ENCODE results near the gene DGKI. TPM values are rescaled to one million over a fixed set of nuclear protein-coding genes. Genes with fewer than 3 reads are reported as not detected.
A peak's percentile ranks its signal among the peaks of the same experiment; 100 is the strongest.

The DGKI gene
- total RNA-seq, 4 donors from 2014 or later = 0.42 to 6.2 (median 2.0) TPM

- no peak for DNase-seq (ENCODE audit: low spot score in 2 of 2)
- Histone ChIP-seq H3K4me1 (no peaks in the 10 kb centered on the region), H3K27me3 (no peaks in the 10 kb centered on the region), H3K9me3 (no peaks in the 10 kb centered on the region), H3K4me3 (no peak overlapping the region), H3K27ac (no peak overlapping the region), H3K36me3 (no peaks in the 10 kb centered on the region)
- WGBS = 62% methylated on average over 2 of the region's 2 CpGs
- no peak for TF ChIP-seq POLR2AphosphoS5 (IDR thresholded peaks at IDR 0.05)
- TF ChIP-seq CTCF (IDR thresholded peaks at IDR 0.05) = no peak
- TF ChIP-seq POLR2A (IDR thresholded peaks at IDR 0.05) = no peak
- no peak for TF ChIP-seq EP300 (IDR thresholded peaks at IDR 0.05)
Measured at GRCh38 chr7:137351941-137352340, 494.8 kb downstream of the DGKI start.

- Histone ChIP-seq H3K36me3 (no peaks in the 10 kb centered on the region), H3K4me1 (peaks cover 13% of the 10 kb centered on the region), H3K4me3 (no peak overlapping the region), H3K9me3 (no peaks in the 10 kb centered on the region), H3K27me3 (no peaks in the 10 kb centered on the region), H3K27ac (no peak overlapping the region)
- DNase-seq (ENCODE audit: low spot score in 2 of 2) = no peak
- 73% methylated on average over 6 of the region's 6 CpGs for WGBS
- TF ChIP-seq POLR2A (IDR thresholded peaks at IDR 0.05) (no peak), EP300 (IDR thresholded peaks at IDR 0.05) (no peak), POLR2AphosphoS5 (IDR thresholded peaks at IDR 0.05) (no peak), CTCF (IDR thresholded peaks at IDR 0.05) (no peak)
Measured at GRCh38 chr7:137345799-137346449, 500.9 kb downstream of the DGKI start.

- Histone ChIP-seq H3K27me3 (no peaks in the 10 kb centered on the region), H3K27ac (no peak within 1 kb of the TSS), H3K4me3 (peak within 1 kb of the TSS; percentile 35), H3K4me1 (peaks cover 13% of the 10 kb centered on the region), H3K9me3 (no peaks in the 10 kb centered on the region), H3K36me3 (no peaks in the 10 kb centered on the region)
- no peak for DNase-seq (ENCODE audit: low spot score in 2 of 2)
- TF ChIP-seq POLR2AphosphoS5 (IDR thresholded peaks at IDR 0.05) (no peak), CTCF (IDR thresholded peaks at IDR 0.05) (no peak), EP300 (IDR thresholded peaks at IDR 0.05) (no peak), POLR2A (IDR thresholded peaks at IDR 0.05) (no peak)
- WGBS = under 1% methylated on average over 23 of the region's 23 CpGs
Measured at GRCh38 chr7:137343281-137343841, 503.4 kb downstream of the DGKI start, which contains the start of gene PTN. Gene PTN (minus strand): TSS chr7:137343733. CDS start chr7:137254973, 88,760 bp downstream.

- DNase-seq (ENCODE audit: low spot score in 2 of 2) = no peak
- TF ChIP-seq POLR2AphosphoS5 (IDR thresholded peaks at IDR 0.05) = no peak
- TF ChIP-seq CTCF (IDR thresholded peaks at IDR 0.05) = no peak
- no peak for TF ChIP-seq EP300 (IDR thresholded peaks at IDR 0.05)
- no peak for TF ChIP-seq POLR2A (IDR thresholded peaks at IDR 0.05)
- WGBS = 18% methylated on average over 5 of the region's 5 CpGs
Measured at GRCh38 chr7:137342828-137343261, 503.9 kb downstream of the DGKI start.

GRCh38 chr7:137342265-137342664 is 504.5 kb downstream of the DGKI start:
- Histone ChIP-seq H3K27ac (no peak overlapping the region), H3K27me3 (no peaks in the 10 kb centered on the region), H3K4me3 (no peak overlapping the region), H3K36me3 (no peaks in the 10 kb centered on the region), H3K4me1 (peaks cover 13% of the 10 kb centered on the region), H3K9me3 (no peaks in the 10 kb centered on the region)
- DNase-seq (ENCODE audit: low spot score in 2 of 2) = no peak
- 61% methylated on average over 3 of the region's 3 CpGs for WGBS
- TF ChIP-seq POLR2AphosphoS5 (IDR thresholded peaks at IDR 0.05) = no peak
- TF ChIP-seq POLR2A (IDR thresholded peaks at IDR 0.05) = no peak

More at GRCh38 chr7:137342828-137343261, 503.9 kb downstream of the DGKI start:
- no peaks in the 10 kb centered on the region for H3K27me3 ChIP-seq
- H3K4me3 ChIP-seq = peak overlapping the region; percentile 35
- no peak overlapping the region for H3K27ac ChIP-seq
- no peaks in the 10 kb centered on the region for H3K9me3 ChIP-seq
- peaks cover 13% of the 10 kb centered on the region for H3K4me1 ChIP-seq
- H3K36me3 ChIP-seq = no peaks in the 10 kb centered on the region

Measured in suprapubic skin (tissue), 4 donors.